GM18951 (cell line): ENCODE results near the gene NENF.

ENCODE experiments used
- POLR2A ChIP-seq: IDR thresholded peaks from 4 replicates; pipeline ENCODE4 v1.6.1; 2011; ENCODE audit warnings: mild to moderate bottlenecking; ENCODE audit not compliant: insufficient read length, insufficient read depth; ENCODE audit errors: extremely low read depth
- in situ Hi-C: fragments of 300-500 bp; cut with MboI; formaldehyde crosslinking; loops from one replicate; pipeline ENCODE4 v1.12.0; 2022; ENCODE audit warnings: low sequenced_read_pairs, mixed read lengths, inconsistent platforms; ENCODE audit not compliant: unreplicated experiment

NENF gene

GRCh38 chr1:212440419-212440818 lies 7.7 kb downstream of the NENF start:
- no peak for TF ChIP-seq POLR2A
- in situ Hi-C loops: no loop called here

- no peak for TF ChIP-seq POLR2A
- in situ Hi-C loops: no loop called here
These were observed 9.7 kb downstream of the NENF start for GRCh38 chr1:212442408-212442807.

DNA sequence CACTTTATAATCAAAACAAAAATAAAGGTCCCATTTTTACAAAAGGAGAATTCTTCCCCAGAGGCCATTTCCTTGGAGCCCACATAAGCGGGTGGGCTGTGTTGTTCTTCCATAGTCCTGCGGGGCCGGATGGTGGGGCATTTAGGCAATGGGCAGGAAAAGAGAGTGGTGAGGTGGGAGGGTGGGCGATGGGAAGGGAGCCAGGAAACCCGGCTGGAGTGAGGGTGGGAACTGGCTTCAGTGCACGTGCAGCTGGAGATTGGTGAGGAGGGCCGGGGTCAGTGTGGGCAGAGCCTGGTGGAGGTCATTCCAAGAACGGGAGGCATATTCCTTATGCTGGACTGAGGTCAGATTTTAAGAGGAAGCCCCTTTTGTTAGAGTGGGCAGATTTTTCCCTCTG lies 13.6 kb downstream of the NENF start:
- TF ChIP-seq POLR2A: no peak
- in situ Hi-C loops: no loop called here

DNA sequence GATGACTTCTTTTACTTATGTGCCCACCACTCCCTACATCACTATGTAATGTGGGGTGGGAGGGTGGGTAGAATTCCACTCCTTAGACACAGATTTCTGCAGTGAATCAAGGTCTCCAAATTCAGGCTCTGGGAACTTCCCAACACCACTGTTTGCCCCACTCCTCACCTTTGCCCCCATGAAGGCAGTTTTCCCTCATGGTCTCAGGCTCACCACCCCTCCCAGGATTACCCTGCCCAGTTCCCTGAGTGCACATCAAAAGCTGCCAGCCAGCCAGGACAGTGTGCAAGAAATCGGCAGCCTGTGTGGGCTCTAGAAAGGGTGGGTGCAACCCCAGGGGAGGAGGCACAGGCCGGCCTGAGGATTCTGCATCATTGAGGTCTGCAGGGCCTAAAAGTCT lies 14.8 kb downstream of the NENF start:
- in situ Hi-C loops: no loop called here
- TF ChIP-seq POLR2A: no peak

GRCh38 chr1:212450331-212450881 lies 17.7 kb downstream of the NENF start:
- in situ Hi-C loops: loop anchor here (10.0 to 25.0 kb wide), 3 partner anchors 366 to 766 kb away; no protein-coding TSS in a partner anchor
- TF ChIP-seq POLR2A: no peak

- TF ChIP-seq POLR2A: no peak
These were observed 18.9 kb downstream of the NENF start for GRCh38 chr1:212451416-212452322.

GRCh38 chr1:212452323-212453155 lies 19.8 kb downstream of the NENF start:
- in situ Hi-C loops: loop anchor here (10.0 to 25.0 kb wide), 3 partner anchors 368 to 768 kb away; no protein-coding TSS in a partner anchor
- TF ChIP-seq POLR2A: no peak

More at GRCh38 chr1:212451416-212452322, 18.9 kb downstream of the NENF start:
- in situ Hi-C loops: loop anchor here (10.0 to 25.0 kb wide), 3 partner anchors 367 to 767 kb away; no protein-coding TSS in a partner anchor

DNA sequence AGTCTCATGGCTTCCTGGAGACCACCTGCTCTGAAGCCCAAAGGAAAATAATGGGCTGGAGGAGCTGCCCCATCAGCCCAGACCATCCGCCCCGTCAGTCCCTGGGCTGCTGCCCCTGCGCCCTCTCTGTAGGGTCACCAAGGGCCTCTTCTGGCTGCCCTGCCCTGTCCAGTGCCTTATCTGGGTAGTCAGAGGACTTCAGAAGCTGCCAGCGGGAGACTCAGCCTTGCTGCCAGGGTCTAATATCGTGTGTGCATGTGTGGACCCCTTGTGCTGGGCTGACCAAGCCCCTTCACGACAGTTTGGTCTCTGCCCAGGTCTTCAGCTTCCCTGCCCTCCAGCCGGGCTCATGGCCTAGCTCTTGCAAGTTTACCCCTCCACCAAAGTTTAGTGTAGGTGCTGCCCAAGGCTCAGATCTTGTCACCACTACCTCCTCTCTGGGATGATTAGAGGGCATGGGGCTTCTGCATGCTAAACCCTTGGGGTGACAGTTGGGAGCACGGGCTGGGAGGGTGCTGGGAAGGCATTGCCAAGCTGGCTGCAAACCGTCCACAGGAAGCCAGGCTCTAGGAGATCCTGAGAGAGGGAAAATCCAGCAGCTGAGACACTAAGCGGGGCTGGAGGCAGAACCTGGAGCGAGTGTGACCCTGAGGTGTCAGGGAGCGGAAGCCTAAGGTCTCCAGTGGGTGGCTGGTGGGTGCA lies 20.6 kb downstream of the NENF start:
- in situ Hi-C loops: loop anchor here (10.0 to 25.0 kb wide), 3 partner anchors 369 to 769 kb away; no protein-coding TSS in a partner anchor

DNA sequence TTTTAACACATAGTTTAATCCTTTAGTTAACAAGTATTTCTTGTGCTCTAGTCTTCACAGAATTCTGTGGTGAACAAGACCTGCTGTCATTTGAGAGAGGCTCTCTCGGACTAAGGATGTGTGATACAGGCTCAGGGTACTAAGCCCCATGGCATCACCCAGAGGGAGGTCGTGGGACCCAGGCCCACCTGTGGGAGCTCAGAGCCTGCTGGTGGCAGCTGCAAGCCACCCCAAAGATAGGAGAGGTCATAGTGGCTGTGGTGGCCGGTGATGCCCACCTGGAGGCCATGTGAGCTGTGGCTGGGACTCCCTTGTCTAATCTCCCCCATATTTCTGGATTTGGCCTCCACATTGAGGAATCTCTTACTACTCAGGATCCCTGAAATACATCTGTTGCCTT lies 22.0 kb downstream of the NENF start:
- in situ Hi-C loops: loop anchor here (10.0 to 25.0 kb wide), 3 partner anchors 370 to 770 kb away; no protein-coding TSS in a partner anchor
- no peak for TF ChIP-seq POLR2A

More for the DNA sequence above, 20.6 kb downstream of the NENF start:
- TF ChIP-seq POLR2A: no peak

DNA sequence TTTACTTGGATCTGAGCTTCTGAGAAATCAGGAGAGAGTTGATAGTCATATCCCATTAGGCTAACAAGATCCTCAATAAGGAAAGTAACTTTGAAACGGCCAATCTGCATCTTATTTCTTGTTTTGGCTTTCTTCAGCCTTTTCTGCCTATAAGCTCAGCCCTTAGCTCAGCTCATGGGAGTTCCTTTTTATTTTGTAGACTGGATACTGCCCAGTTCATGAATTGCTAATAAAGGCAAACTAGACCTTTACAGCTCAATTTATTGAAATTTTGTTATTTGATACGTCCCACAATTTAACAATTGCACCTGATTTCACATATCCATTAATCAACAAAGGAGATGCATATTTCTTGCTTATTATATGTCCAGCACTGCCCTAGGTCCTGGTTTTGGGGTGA lies 22.7 kb downstream of the NENF start:
- in situ Hi-C loops: loop anchor here (10.0 to 25.0 kb wide), 3 partner anchors 371 to 771 kb away; no protein-coding TSS in a partner anchor

GRCh38 chr1:212455803-212456528 lies 23.2 kb downstream of the NENF start:
- no peak for TF ChIP-seq POLR2A
- in situ Hi-C loops: loop anchor here (10.0 to 25.0 kb wide), 3 partner anchors 371 to 771 kb away; no protein-coding TSS in a partner anchor

More for the DNA sequence above, 22.7 kb downstream of the NENF start:
- no peak for TF ChIP-seq POLR2A
